K562 (cell line): ENCODE data around the gene ADNP. TPM values are rescaled to one million over a fixed set of nuclear protein-coding genes. Genes with fewer than 3 reads are reported as not detected.

ENCODE experiments used
- BHLHE40 ChIP-seq: IDR thresholded peaks from 2 replicates; pipeline ENCODE4 v1.6.1; 2011; ENCODE audit warnings: low read length, improper control_type of control experiment
- CREBBP ChIP-seq: IDR thresholded peaks from one replicate; pipeline ENCODE4 v1.6.1; 2012; ENCODE audit warnings: low read depth, mild to moderate bottlenecking, control low read depth, inconsistent platforms, low read length
- FOXA3 ChIP-seq, 2 experiments: fragments of 450-650 bp in 1 of 2; sonication (generic) in 1 of 2; formaldehyde crosslinking; IDR thresholded peaks in 1 of 2; conservative IDR thresholded peaks in 1 of 2; 2 replicates each; pipeline versions ENCODE4 v1.4.0 to v1.8.0; 2020 to 2022; ENCODE audit warnings: mild to moderate bottlenecking in 2 of 2, missing genetic modification reagents in 1 of 2
- GABPB2 ChIP-seq: fragments of 250-450 bp; sonication (Bioruptor Pico); conservative IDR thresholded peaks from 2 replicates; pipeline ENCODE4 v1.5.1; 2021; ENCODE audit warnings: mild to moderate bottlenecking
- HMGN3 ChIP-seq: IDR thresholded peaks from 2 replicates; pipeline ENCODE4 v1.6.1; 2011; ENCODE audit warnings: borderline replicate concordance, low read depth, mild to moderate bottlenecking, mixed read lengths, low read length; ENCODE audit not compliant: insufficient read length; ENCODE audit errors: extremely low read depth
- IRF2 ChIP-seq: sonication (generic); formaldehyde crosslinking; IDR thresholded peaks from 2 replicates; pipeline ENCODE4 v1.8.1; 2022; ENCODE audit warnings: mild to moderate bottlenecking, missing genetic modification reagents
- JUN ChIP-seq, 2 experiments: sonication (generic) in 1 of 2; formaldehyde crosslinking in 1 of 2; IDR thresholded peaks; 2 replicates each; pipeline versions ENCODE4 v1.6.1 to v1.8.0; 2012 to 2022; ENCODE audit warnings: borderline replicate concordance in 2 of 2, mild to moderate bottlenecking in 2 of 2, improper control_type of control experiment in 1 of 2, low read depth in 1 of 2, low read length in 1 of 2, missing genetic modification reagents in 1 of 2
- NUFIP1 ChIP-seq: fragments of 450-650 bp; IDR thresholded peaks from 2 replicates; pipeline ENCODE4 v1.6.1; 2018; ENCODE audit not compliant: partially characterized antibody
- PCBP1 ChIP-seq: fragments of 200-400 bp; formaldehyde crosslinking; IDR thresholded peaks from 2 replicates; pipeline ENCODE4 v1.6.1; 2018; ENCODE audit warnings: mild to moderate bottlenecking, low read depth, low read length; ENCODE audit not compliant: poor library complexity, severe bottlenecking
- POLR3G ChIP-seq: IDR thresholded peaks from 2 replicates; pipeline ENCODE4 v1.6.1; 2011; ENCODE audit not compliant: insufficient read length, insufficient replicate concordance; ENCODE audit errors: extremely low read depth
- SLC30A9 ChIP-seq: fragments of 250-450 bp; sonication (Bioruptor Pico); IDR thresholded peaks from 2 replicates; pipeline ENCODE4 v1.8.0; 2022; ENCODE audit warnings: mild to moderate bottlenecking, moderate library complexity
- ZC3H11A ChIP-seq: IDR thresholded peaks from 2 replicates; pipeline ENCODE4 v1.6.1; 2012; ENCODE audit warnings: low read depth, low read length, improper control_type of control experiment
- polyA plus RNA-seq, 8 experiments: library from polyadenylated mRNA; depleted of rRNA in 4 of 8; stranded (reverse) in 5 of 8; unstranded in 3 of 8; fragments of >200 nt; fragmentation: Nextera tagmentation in 2 of 8; fragmentation: Illumina TruSeq in 1 of 8; extraction: Ambion mirVana in 2 of 8; extraction: Trizol in 1 of 8; gene quantifications; 2 replicates each; pipeline versions ENCODE4 v1.2.1 to v1.2.3, GENCODE V29; 2011 to 2014; ENCODE audit warnings: inconsistent platforms in 1 of 8, missing spikeins in 1 of 8
- total RNA-seq, 7 experiments: library from RNA; depleted of rRNA in 6 of 7; stranded (reverse); fragments of >200 nt in 6 of 7; fragmentation: Illumina TruSeq in 2 of 7; extraction: Trizol in 2 of 7; gene quantifications; 2 replicates each; pipeline versions ENCODE4 v1.2.1 to v1.2.3, GENCODE V29; 2011 to 2021; ENCODE audit warnings: low replicate concordance in 1 of 7
- TF ChIP-seq, protein P1 (sequence below): fragments of 450-650 bp; IDR thresholded peaks from 2 replicates; pipeline ENCODE4 v1.6.1; 2016; ENCODE audit warnings: missing biosample characterization, missing genetic modification characterization
- TF ChIP-seq, protein P2 (sequence below): IDR thresholded peaks from 2 replicates; pipeline ENCODE4 v1.6.1; 2012; ENCODE audit warnings: low read depth, low read length, improper control_type of control experiment, borderline replicate concordance
- TF ChIP-seq, protein P3 (sequence below): sonication (generic); formaldehyde crosslinking; IDR thresholded peaks from 2 replicates; pipeline ENCODE4 v1.8.1; 2023; ENCODE audit warnings: mild to moderate bottlenecking, missing genetic modification reagents
- TF ChIP-seq, protein P4 (sequence below): sonication (generic); formaldehyde crosslinking; IDR thresholded peaks from 2 replicates; pipeline ENCODE4 v1.8.0; 2022; ENCODE audit warnings: mild to moderate bottlenecking, low read depth, missing genetic modification reagents
- TF ChIP-seq, protein P5 (sequence below), 2 experiments: fragments of 450-650 bp; conservative IDR thresholded peaks; 2 replicates each; pipeline ENCODE4 v1.6.1; 2017; ENCODE audit warnings: mild to moderate bottlenecking in 2 of 2, moderate library complexity in 2 of 2
- TF ChIP-seq, protein P6 (sequence below): sonication (generic); formaldehyde crosslinking; IDR thresholded peaks from 2 replicates; pipeline ENCODE4 v1.9.0; 2022; ENCODE audit warnings: mild to moderate bottlenecking, missing genetic modification reagents

Gene ADNP
- total and polyA plus RNA-seq, 9 of the 15 experiments (the other 6 are each of a cell fraction or from before 2014, with no cell fraction given): 17.8 to 59.9 (median 25.3) TPM

DNA sequence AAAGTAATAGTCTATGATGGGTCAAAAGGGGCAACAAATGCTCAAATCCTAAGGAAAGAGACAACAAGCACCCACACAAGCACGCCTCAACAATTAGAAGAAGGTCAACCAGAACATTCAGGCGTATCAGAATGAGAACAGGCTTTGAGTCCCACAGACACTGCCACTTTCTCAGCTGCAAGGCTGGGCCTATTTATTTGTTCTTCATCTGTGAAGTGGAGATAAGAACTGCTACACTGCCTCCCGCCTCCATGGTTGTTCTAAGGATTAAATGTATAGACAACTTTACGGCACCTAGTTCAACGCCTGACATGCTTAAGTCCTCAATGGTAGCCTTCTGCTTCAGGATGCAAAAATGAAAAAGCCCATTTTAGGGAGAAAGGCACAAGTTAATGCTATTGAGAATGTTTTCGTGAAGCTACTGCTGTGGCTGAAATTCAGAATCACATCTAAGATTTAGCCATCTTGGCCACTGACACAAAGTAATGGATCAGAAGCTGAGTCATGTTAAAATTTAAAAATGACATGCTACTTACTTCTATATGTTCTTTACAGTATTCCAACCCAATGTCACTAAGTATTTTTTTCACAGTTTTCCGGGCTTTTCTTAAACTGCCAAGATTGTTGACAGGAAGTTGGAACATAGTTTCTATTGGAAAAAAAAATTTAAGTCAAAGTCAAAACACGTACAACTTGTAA is 27.7 kb downstream of the ADNP start (continued):
- TF ChIP-seq, protein P1, sequence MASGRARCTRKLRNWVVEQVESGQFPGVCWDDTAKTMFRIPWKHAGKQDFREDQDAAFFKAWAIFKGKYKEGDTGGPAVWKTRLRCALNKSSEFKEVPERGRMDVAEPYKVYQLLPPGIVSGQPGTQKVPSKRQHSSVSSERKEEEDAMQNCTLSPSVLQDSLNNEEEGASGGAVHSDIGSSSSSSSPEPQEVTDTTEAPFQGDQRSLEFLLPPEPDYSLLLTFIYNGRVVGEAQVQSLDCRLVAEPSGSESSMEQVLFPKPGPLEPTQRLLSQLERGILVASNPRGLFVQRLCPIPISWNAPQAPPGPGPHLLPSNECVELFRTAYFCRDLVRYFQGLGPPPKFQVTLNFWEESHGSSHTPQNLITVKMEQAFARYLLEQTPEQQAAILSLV: no peak
- TF ChIP-seq SLC30A9 (CRISPR knock-in tag) (no peak), GABPB2 (CRISPR knock-in tag) (no peak), CREBBP (no peak), BHLHE40 (peak; percentile 83), NUFIP1 (peak; percentile 9), IRF2 (no peak), HMGN3 (peak; percentile 73), POLR3G (no peak), ZC3H11A (no peak), FOXA3 (CRISPR knock-in tag; conservative IDR thresholded peaks at IDR 0.05 in 1 of 2, IDR thresholded peaks at IDR 0.05 in 1 of 2) (peak; percentile 86 to 88), JUN (IDR thresholded peaks at IDR 0.05; ENCODE audit: borderline replicate concordance, low read depth, low read length) (no peak; the same call in 1 of the 2 replicates), JUN (CRISPR knock-in tag; IDR thresholded peaks at IDR 0.05; ENCODE audit: borderline replicate concordance) (no peak), PCBP1 (no peak)
- TF ChIP-seq, protein P2, sequence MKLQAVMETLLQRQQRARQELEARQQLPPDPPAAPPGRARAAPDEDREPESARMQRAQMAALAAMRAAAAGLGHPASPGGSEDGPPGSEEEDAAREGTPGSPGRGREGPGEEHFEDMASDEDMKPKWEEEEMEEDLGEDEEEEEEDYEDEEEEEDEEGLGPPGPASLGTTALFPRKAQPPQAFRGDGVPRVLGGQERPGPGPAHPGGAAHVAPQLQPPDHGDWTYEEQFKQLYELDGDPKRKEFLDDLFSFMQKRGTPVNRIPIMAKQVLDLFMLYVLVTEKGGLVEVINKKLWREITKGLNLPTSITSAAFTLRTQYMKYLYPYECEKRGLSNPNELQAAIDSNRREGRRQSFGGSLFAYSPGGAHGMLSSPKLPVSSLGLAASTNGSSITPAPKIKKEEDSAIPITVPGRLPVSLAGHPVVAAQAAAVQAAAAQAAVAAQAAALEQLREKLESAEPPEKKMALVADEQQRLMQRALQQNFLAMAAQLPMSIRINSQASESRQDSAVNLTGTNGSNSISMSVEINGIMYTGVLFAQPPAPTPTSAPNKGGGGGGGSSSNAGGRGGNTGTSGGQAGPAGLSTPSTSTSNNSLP: peak; percentile 87; the same call in 1 of the 2 replicates
- TF ChIP-seq, protein P3, sequence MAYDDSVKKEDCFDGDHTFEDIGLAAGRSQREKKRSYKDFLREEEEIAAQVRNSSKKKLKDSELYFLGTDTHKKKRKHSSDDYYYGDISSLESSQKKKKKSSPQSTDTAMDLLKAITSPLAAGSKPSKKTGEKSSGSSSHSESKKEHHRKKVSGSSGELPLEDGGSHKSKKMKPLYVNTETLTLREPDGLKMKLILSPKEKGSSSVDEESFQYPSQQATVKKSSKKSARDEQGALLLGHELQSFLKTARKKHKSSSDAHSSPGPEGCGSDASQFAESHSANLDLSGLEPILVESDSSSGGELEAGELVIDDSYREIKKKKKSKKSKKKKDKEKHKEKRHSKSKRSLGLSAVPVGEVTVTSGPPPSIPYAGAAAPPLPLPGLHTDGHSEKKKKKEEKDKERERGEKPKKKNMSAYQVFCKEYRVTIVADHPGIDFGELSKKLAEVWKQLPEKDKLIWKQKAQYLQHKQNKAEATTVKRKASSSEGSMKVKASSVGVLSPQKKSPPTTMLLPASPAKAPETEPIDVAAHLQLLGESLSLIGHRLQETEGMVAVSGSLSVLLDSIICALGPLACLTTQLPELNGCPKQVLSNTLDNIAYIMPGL (CRISPR knock-in tag): no peak
- TF ChIP-seq, protein P4, sequence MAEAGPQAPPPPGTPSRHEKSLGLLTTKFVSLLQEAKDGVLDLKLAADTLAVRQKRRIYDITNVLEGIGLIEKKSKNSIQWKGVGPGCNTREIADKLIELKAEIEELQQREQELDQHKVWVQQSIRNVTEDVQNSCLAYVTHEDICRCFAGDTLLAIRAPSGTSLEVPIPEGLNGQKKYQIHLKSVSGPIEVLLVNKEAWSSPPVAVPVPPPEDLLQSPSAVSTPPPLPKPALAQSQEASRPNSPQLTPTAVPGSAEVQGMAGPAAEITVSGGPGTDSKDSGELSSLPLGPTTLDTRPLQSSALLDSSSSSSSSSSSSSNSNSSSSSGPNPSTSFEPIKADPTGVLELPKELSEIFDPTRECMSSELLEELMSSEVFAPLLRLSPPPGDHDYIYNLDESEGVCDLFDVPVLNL (CRISPR knock-in tag): no peak
- TF ChIP-seq, protein P5, sequence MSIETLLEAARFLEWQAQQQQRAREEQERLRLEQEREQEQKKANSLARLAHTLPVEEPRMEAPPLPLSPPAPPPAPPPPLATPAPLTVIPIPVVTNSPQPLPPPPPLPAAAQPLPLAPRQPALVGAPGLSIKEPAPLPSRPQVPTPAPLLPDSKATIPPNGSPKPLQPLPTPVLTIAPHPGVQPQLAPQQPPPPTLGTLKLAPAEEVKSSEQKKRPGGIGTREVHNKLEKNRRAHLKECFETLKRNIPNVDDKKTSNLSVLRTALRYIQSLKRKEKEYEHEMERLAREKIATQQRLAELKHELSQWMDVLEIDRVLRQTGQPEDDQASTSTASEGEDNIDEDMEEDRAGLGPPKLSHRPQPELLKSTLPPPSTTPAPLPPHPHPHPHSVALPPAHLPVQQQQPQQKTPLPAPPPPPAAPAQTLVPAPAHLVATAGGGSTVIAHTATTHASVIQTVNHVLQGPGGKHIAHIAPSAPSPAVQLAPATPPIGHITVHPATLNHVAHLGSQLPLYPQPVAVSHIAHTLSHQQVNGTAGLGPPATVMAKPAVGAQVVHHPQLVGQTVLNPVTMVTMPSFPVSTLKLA (conservative IDR thresholded peaks at IDR 0.05): peak; percentile 31 to 63; a peak in 2 of 4 replicates
- TF ChIP-seq, protein P6, sequence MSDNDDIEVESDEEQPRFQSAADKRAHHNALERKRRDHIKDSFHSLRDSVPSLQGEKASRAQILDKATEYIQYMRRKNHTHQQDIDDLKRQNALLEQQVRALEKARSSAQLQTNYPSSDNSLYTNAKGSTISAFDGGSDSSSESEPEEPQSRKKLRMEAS (CRISPR knock-in tag): no peak
